Prostate gland (tissue), 2 donors: ENCODE measurements around the gene GPX4. TPM values are rescaled to one million over a fixed set of nuclear protein-coding genes. Genes with fewer than 3 reads are reported as not detected.

Source experiments
- DNase-seq: peaks from one replicate; pipeline ENCODE4 v3.0.0-alpha.2; 2019; ENCODE audit warnings: low spot score
- H3K27ac ChIP-seq, 2 donors: fragments of 200-600 bp; sonication (generic); 2 replicates each; pipeline ENCODE4 v1.5.1; 2017 to 2019
- H3K27me3 ChIP-seq: fragments of 200-600 bp; sonication (generic); replicated peaks from 2 replicates; pipeline ENCODE4 v1.5.1; 2019; ENCODE audit not compliant: insufficient read depth
- H3K36me3 ChIP-seq, 2 donors: fragments of 200-600 bp; sonication (generic); 1 replicate in 1 of 2; 2 replicates in 1 of 2; pipeline versions ENCODE4 v1.5.1 to v1.8.1; 2017 to 2019
- H3K4me1 ChIP-seq: fragments of 200-600 bp; sonication (generic); replicated peaks from 2 replicates; pipeline ENCODE4 v1.5.1; 2019
- H3K4me3 ChIP-seq, 2 donors: fragments of 200-600 bp; sonication (generic); 2 replicates each; pipeline ENCODE4 v1.5.1; 2017 to 2019
- H3K9me3 ChIP-seq: fragments of 200-600 bp; sonication (generic); 2 replicates; pipeline ENCODE4 v1.5.1; 2017
- CTCF ChIP-seq, 4 experiments: fragments of 200-600 bp in 2 of 4; fragments of 450-650 bp in 2 of 4; sonication (generic) in 2 of 4; IDR thresholded peaks; 1 replicate in 3 of 4; 2 replicates in 1 of 4; pipeline ENCODE4 v1.5.1; 2016 to 2019; ENCODE audit warnings: antibody characterized with exemption in 4 of 4, mild to moderate bottlenecking in 2 of 4, moderate library complexity in 2 of 4
- POLR2A ChIP-seq: fragments of 450-650 bp; IDR thresholded peaks from one replicate; pipeline ENCODE4 v1.6.1; 2016; ENCODE audit warnings: antibody characterized with exemption, mild to moderate bottlenecking
- POLR2AphosphoS5 ChIP-seq: sonication (generic); formaldehyde crosslinking; IDR thresholded peaks from one replicate; pipeline ENCODE4 v1.6.1; 2017; ENCODE audit warnings: antibody characterized with exemption
- WGBS: methylation state at CpG from one replicate; pipeline ENCODE4 v1.1.5; 2018; 5-methylcytosine and 5-hydroxymethylcytosine counted together
- intact Hi-C: fragments of 100-400 bp; cut with DNase I; formaldehyde crosslinking; loops from one replicate; pipeline ENCODE4 v1.14.2; 2022
- total RNA-seq, 2 donors: library from RNA; depleted of rRNA; stranded (reverse); fragments of >200 nt; gene quantifications; one replicate each; pipeline ENCODE4 v1.1.0, GENCODE V29; 2016

GPX4 gene
- total RNA-seq, 2 donors from 2014 or later: 577 to 627 TPM

- H3K27me3 ChIP-seq: no peaks in the 10 kb centered on the region
- peak overlapping the region; percentile 83 to 89 for H3K27ac ChIP-seq
- TF ChIP-seq POLR2A (no peak), CTCF (IDR thresholded peaks at IDR 0.05) (no peak), POLR2AphosphoS5 (no peak)
- H3K36me3 ChIP-seq: no peaks in the 10 kb centered on the region
- intact Hi-C loops: loop anchor here (5.0 kb wide), 1 partner anchor 39 kb away; the partner anchor contains the start of gene SBNO2
- H3K4me3 ChIP-seq: no peak overlapping the region
- no peaks in the 10 kb centered on the region for H3K9me3 ChIP-seq
- peaks cover 29% of the 10 kb centered on the region for H3K4me1 ChIP-seq
- DNase-seq: no peak
- 95% methylated on average over 14 of the region's 25 CpGs for WGBS
Observed at GRCh38 chr19:1133471-1133929, 29.7 kb downstream of the GPX4 start.

GRCh38 chr19:1134431-1134830 is 30.6 kb downstream of the GPX4 start:
- Histone ChIP-seq H3K4me3 (no peak overlapping the region), H3K27me3 (no peaks in the 10 kb centered on the region), H3K27ac (peak overlapping the region in 1 of 2 donors; percentile 89), H3K4me1 (peaks cover 29% of the 10 kb centered on the region), H3K36me3 (no peaks in the 10 kb centered on the region), H3K9me3 (no peaks in the 10 kb centered on the region)
- intact Hi-C loops: loop anchor here (5.0 kb wide), 1 partner anchor 38 kb away; the partner anchor contains the start of gene SBNO2
- DNase-seq: no peak
- TF ChIP-seq POLR2AphosphoS5: no peak
- WGBS: 90% methylated on average over 11 of the region's 11 CpGs

DNA sequence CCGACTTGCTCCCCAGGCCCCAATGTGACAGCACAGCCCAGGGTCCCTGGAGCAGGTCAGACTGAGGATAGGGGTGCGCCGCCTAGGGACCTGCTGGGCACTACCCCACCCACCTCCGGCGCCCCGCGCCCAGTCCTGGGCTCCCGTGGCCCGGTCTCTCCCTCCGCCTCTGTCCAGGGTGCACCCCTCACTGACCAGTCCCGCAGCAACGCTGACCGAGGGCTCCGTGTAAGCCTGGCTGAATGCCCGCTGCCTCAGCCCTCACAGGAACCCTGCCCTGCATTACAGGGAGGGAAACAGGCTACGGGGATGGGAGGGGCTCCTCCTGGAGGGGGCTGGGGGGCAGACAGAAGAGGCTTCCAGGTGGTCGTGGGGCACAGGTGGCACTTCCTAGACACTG is 31.7 kb downstream of the GPX4 start:
- intact Hi-C loops: no loop called here
- H3K4me1 ChIP-seq: peaks cover 23% of the 10 kb centered on the region
- H3K9me3 ChIP-seq: no peaks in the 10 kb centered on the region
- WGBS: 86% methylated on average over 17 of the region's 17 CpGs
- no peak for TF ChIP-seq POLR2AphosphoS5
- no peak overlapping the region for H3K4me3 ChIP-seq
- H3K27me3 ChIP-seq: no peaks in the 10 kb centered on the region
- H3K27ac ChIP-seq: peak overlapping the region in 1 of 2 donors; percentile 12
- H3K36me3 ChIP-seq: no peaks in the 10 kb centered on the region
- DNase-seq: no peak

GRCh38 chr19:1136201-1136600 is 32.4 kb downstream of the GPX4 start:
- TF ChIP-seq CTCF (IDR thresholded peaks at IDR 0.05) (no peak), POLR2A (peak; percentile 66)
- Histone ChIP-seq H3K4me1 (peaks cover 15% of the 10 kb centered on the region), H3K4me3 (no peak overlapping the region), H3K36me3 (no peaks in the 10 kb centered on the region), H3K27me3 (no peaks in the 10 kb centered on the region), H3K27ac (peak overlapping the region in 1 of 2 donors; percentile 12), H3K9me3 (no peaks in the 10 kb centered on the region)
- WGBS: 51% methylated on average over 4 of the region's 12 CpGs
- intact Hi-C loops: no loop called here
- DNase-seq: no peak

DNA sequence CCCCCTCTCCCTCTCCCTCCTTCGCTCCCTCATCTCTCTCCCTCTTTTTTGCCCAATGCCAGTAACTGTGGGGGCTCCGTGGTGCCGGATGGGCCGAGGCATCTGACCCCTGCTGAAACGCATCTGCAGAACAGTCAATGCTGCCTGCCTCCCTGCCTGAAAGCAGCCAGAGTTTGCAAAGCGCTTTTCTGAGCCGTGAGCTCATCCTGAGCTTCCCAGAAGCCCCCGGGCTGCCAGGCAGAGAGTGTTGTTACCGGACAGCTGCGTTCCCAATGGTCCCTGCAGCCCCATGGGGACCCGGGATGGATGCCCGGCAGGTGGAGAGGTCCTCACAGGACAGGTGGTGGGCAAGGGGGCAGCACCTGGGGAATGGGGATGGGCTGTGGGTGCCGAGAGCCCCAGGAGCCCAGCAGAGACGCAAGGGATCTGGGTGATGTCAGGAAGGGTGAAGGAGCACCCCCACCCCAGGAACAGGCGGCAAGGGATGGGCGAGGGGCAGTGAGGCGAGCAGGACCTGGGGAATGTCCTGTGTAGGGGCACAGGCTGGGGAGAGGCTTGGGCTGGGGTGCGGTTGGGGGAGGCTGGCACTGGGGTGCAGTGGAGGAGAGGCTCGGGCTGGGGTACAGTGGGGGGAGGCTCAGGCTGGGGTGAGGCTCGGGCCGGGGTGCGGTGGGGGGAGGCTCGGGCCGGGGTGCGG is 33.0 kb downstream of the GPX4 start:
- Histone ChIP-seq H3K27ac (peak overlapping the region in 1 of 2 donors; percentile 12), H3K9me3 (no peaks in the 10 kb centered on the region), H3K27me3 (no peaks in the 10 kb centered on the region), H3K4me3 (no peak overlapping the region), H3K36me3 (no peaks in the 10 kb centered on the region), H3K4me1 (peaks cover 11% of the 10 kb centered on the region)
- WGBS: 67% methylated on average over 19 of the region's 25 CpGs
- intact Hi-C loops: no loop called here
- TF ChIP-seq CTCF (IDR thresholded peaks at IDR 0.05): no peak
- DNase-seq: no peak

DNA sequence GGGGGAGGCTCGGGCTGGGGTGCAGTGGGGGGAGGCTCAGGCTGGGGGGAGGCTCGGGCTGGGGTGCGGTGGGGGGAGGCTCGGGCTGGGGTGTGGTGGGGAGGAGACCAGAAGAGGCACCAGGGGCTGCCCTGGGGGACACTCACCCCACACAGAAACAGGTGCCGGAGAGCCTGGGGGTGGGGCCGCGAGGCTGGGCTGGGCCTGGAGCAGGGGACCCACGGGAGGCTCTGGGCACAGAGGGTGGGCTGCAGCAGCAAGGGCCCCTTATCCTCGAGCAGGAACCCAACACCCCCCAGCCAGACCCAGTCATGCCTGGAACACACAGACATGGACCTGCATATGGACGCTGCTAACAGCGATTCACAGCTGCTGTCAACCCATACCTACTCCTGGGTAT is 34.3 kb downstream of the GPX4 start:
- DNase-seq: no peak
- H3K36me3 ChIP-seq: no peaks in the 10 kb centered on the region
- intact Hi-C loops: no loop called here
- H3K4me1 ChIP-seq: peaks cover 2% of the 10 kb centered on the region
- H3K27ac ChIP-seq: no peak overlapping the region
- TF ChIP-seq POLR2A (no peak), CTCF (IDR thresholded peaks at IDR 0.05) (no peak), POLR2AphosphoS5 (no peak)
- H3K27me3 ChIP-seq: no peaks in the 10 kb centered on the region
- H3K4me3 ChIP-seq: no peak overlapping the region
- H3K9me3 ChIP-seq: no peaks in the 10 kb centered on the region
- 74% methylated on average over 9 of the region's 11 CpGs for WGBS
